Adrenal gland (tissue), 12 donors: ENCODE data around the gene CYB5R2. TPM values are rescaled to one million over a fixed set of nuclear protein-coding genes. Genes with fewer than 3 reads are reported as not detected.

Source experiments
- DNase-seq, 7 donors: peaks; one replicate each; pipeline ENCODE4 v3.0.0-alpha.2; 2019 to 2020
- H3K27ac ChIP-seq, 5 donors: fragments of 200-600 bp; sonication (generic) in 4 of 5; 1 replicate in 3 of 5; 2 replicates in 2 of 5; pipeline versions ENCODE4 v1.5.1 to v1.8.0; 2016 to 2020; ENCODE audit warnings: mild to moderate bottlenecking in 1 of 5
- H3K27me3 ChIP-seq: fragments of 200-600 bp; 2 replicates; pipeline ENCODE4 v1.8.0; 2021
- H3K36me3 ChIP-seq, 2 donors: fragments of 200-600 bp; replicated peaks in 1 of 2; 1 replicate in 1 of 2; 2 replicates in 1 of 2; pipeline versions ENCODE4 v1.5.1 to v1.8.0; 2018 to 2022
- H3K4me1 ChIP-seq, 2 donors: fragments of 200-600 bp; replicated peaks in 1 of 2; 1 replicate in 1 of 2; 2 replicates in 1 of 2; pipeline versions ENCODE4 v1.5.1 to v1.8.0; 2018 to 2021
- H3K4me3 ChIP-seq, 4 donors: fragments of 200-600 bp; sonication (generic) in 3 of 4; one replicate each; pipeline ENCODE4 v1.5.1; 2016 to 2018
- H3K9me3 ChIP-seq, 3 donors: fragments of 200-600 bp; sonication (generic) in 1 of 3; replicated peaks in 1 of 3; 1 replicate in 2 of 3; 2 replicates in 1 of 3; pipeline versions ENCODE4 v1.5.1 to v1.8.0; 2016 to 2021
- CTCF ChIP-seq, 6 experiments: fragments of 450-650 bp in 4 of 6; fragments of 200-600 bp in 2 of 6; sonication (generic) in 1 of 6; IDR thresholded peaks; 1 replicate in 5 of 6; 2 replicates in 1 of 6; pipeline versions ENCODE4 v1.5.1 to v1.8.0; 2016 to 2021; ENCODE audit warnings: antibody characterized with exemption in 6 of 6, mild to moderate bottlenecking in 2 of 6, moderate library complexity in 1 of 6
- POLR2A ChIP-seq, 2 donors: fragments of 450-650 bp; IDR thresholded peaks; one replicate each; pipeline ENCODE4 v1.6.1; 2017; ENCODE audit warnings: antibody characterized with exemption in 2 of 2, mild to moderate bottlenecking in 2 of 2, moderate library complexity in 1 of 2
- WGBS, 4 donors: extraction: QIAGEN DNeasy Blood & Tissue Kit in 2 of 4; methylation state at CpG; one replicate each; pipeline versions ENCODE4 v1.1.5 to v1.1.7; 2013 to 2017; 5-methylcytosine and 5-hydroxymethylcytosine counted together
- intact Hi-C, 2 donors: fragments of 100-400 bp; cut with DNase I; formaldehyde crosslinking; loops; one replicate each; pipeline versions ENCODE4 v1.14.1 to v1.15.0; 2022 to 2023
- polyA plus RNA-seq, 3 donors: library from polyadenylated mRNA; stranded (reverse); fragments of 200-250 nt in 2 of 3; fragments of 350-450 nt in 1 of 3; fragmentation: Illumina TruSeq in 1 of 3; extraction: RNeasy Lipid Tissue Mini Kit (QIAGEN cat#74804) in 1 of 3; gene quantifications; one replicate each; pipeline ENCODE4 v1.2.3, GENCODE V29; 2013 to 2014
- total RNA-seq, 9 donors: library from RNA; depleted of rRNA in 4 of 9; stranded (reverse); fragments of >200 nt in 4 of 9; fragments of 120-200 nt in 1 of 9; fragmentation: NEBNext Ultra II Directional in 1 of 9; extraction: Animal tissue kit (Norgen Biotek cat#: 25700) in 1 of 9; gene quantifications; one replicate each; pipeline versions ENCODE4 v1.1.0 to v1.2.4, GENCODE V29; 2013 to 2023
- donor health status: healthy with polysubstance abuse.
- donor health status: Bipolar disorder and iron deficiency.
- donor health status: DM: yes; HTN: yes; CAD: no.
- donor health status: DM: no; HTN: no; CAD: no.
- donor health status: DM: no; HTN: no; CAD: no.
- donor health status: DM: yes; HTN: yes; CAD: no.

Gene CYB5R2
- total and polyA plus RNA-seq, 12 donors, result 1.6 to 23.8 (median 5.0) TPM

- no peak for DNase-seq
- H3K4me1 ChIP-seq, result no peaks in the 10 kb centered on the region
- H3K9me3 ChIP-seq, result no peaks in the 10 kb centered on the region
- TF ChIP-seq CTCF (IDR thresholded peaks at IDR 0.05) (no peak), POLR2A (IDR thresholded peaks at IDR 0.05) (no peak)
- 88 to 97% (median 91%) methylated on average over 2 of the region's 2 CpGs for WGBS, 4 donors
- no peak overlapping the region for H3K27ac ChIP-seq
- H3K27me3 ChIP-seq, result no peaks in the 10 kb centered on the region
- intact Hi-C loops, result no loop called here
- no peak overlapping the region for H3K4me3 ChIP-seq
- H3K36me3 ChIP-seq, result peaks cover 0 to 37% of the 10 kb centered on the region in 2 donors
These were observed 26.4 kb downstream of the CYB5R2 start for GRCh38 chr11:7646866-7647265.

- H3K4me3 ChIP-seq, result no peak overlapping the region
- H3K9me3 ChIP-seq, result no peaks in the 10 kb centered on the region
- intact Hi-C loops, result no loop called here
- no peaks in the 10 kb centered on the region for H3K27me3 ChIP-seq
- peaks cover 0 to 38% of the 10 kb centered on the region in 2 donors for H3K36me3 ChIP-seq
- no peak for DNase-seq
- TF ChIP-seq POLR2A (IDR thresholded peaks at IDR 0.05) (no peak), CTCF (IDR thresholded peaks at IDR 0.05) (no peak)
- no peaks in the 10 kb centered on the region for H3K4me1 ChIP-seq
- WGBS, 4 donors, result 89 to 93% (median 90%) methylated on average over 3 of the region's 3 CpGs
- no peak overlapping the region for H3K27ac ChIP-seq
These were observed 28.1 kb downstream of the CYB5R2 start for GRCh38 chr11:7645206-7645605.

DNA sequence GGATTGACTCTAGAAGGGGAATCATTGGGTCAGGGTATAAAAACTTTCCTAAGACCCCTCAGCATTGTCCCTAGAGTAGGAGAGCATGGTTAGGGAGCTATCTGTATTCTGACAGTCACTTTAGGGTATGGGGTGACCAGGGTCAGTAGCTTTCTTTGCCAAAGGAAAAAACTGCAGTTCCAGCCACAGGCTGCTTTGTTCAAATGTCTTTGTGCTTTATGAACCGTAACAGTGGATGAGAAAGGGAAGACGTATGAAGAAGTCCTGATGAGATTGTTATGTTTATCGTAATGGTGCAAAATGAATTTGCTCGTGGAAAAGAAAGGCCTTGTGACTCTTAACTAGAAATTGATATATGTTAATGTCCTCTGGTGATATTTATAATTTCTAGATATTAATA is 30.0 kb downstream of the CYB5R2 start:
- TF ChIP-seq POLR2A (IDR thresholded peaks at IDR 0.05) (no peak), CTCF (IDR thresholded peaks at IDR 0.05) (no peak)
- no peak for DNase-seq
- no peaks in the 10 kb centered on the region for H3K4me1 ChIP-seq
- intact Hi-C loops, result no loop called here
- peaks cover 0 to 19% of the 10 kb centered on the region in 2 donors for H3K36me3 ChIP-seq
- WGBS, 4 donors, result 82 to 85% (median 85%) methylated on average over 4 of the region's 4 CpGs
- no peak overlapping the region for H3K4me3 ChIP-seq
- H3K27ac ChIP-seq, result no peak overlapping the region
- no peaks in the 10 kb centered on the region for H3K9me3 ChIP-seq
- no peaks in the 10 kb centered on the region for H3K27me3 ChIP-seq

GRCh38 chr11:7642747-7643146 is 30.6 kb downstream of the CYB5R2 start:
- no peak overlapping the region for H3K27ac ChIP-seq
- peaks cover 0 to 18% of the 10 kb centered on the region in 2 donors for H3K36me3 ChIP-seq
- no peak for DNase-seq
- H3K4me1 ChIP-seq, result no peaks in the 10 kb centered on the region
- 56 to 71% (median 63%) methylated on average over 4 of the region's 4 CpGs for WGBS, 4 donors
- H3K4me3 ChIP-seq, result no peak overlapping the region
- TF ChIP-seq CTCF (IDR thresholded peaks at IDR 0.05) (no peak), POLR2A (IDR thresholded peaks at IDR 0.05) (no peak)
- intact Hi-C loops, result no loop called here
- no peaks in the 10 kb centered on the region for H3K9me3 ChIP-seq
- H3K27me3 ChIP-seq, result no peaks in the 10 kb centered on the region
